HG03196 (cell line): ENCODE measurements around the gene EVA1B.

ENCODE experiments used
- ATAC-seq: cut with Tn5 transposase; IDR thresholded peaks from one replicate; pipeline ENCODE4 v1.9.1; 2021; ENCODE audit not compliant: unreplicated experiment

The EVA1B gene

GRCh38 chr1:36323636-36324352, at the start of gene EVA1B:
TSS of gene EVA1B (minus strand) at chr1:36323645. CDS start at chr1:36323037, 608 bp downstream.
- peak; percentile 44 for ATAC-seq

GRCh38 chr1:36372617-36373016, 49.2 kb upstream of the EVA1B start:
- ATAC-seq: no peak

- ATAC-seq: no peak
These were observed 45.8 kb upstream of the EVA1B start for GRCh38 chr1:36369061-36369861.

- no peak for ATAC-seq
These were observed 44.4 kb upstream of the EVA1B start for GRCh38 chr1:36367798-36368197.

GRCh38 chr1:36367066-36367465, 43.6 kb upstream of the EVA1B start:
- no peak for ATAC-seq

GRCh38 chr1:36366091-36366661, 42.7 kb upstream of the EVA1B start:
- no peak for ATAC-seq

- no peak for ATAC-seq
These were observed 41.9 kb upstream of the EVA1B start for GRCh38 chr1:36365381-36365780.

GRCh38 chr1:36359911-36360550, 36.6 kb upstream of the EVA1B start:
- no peak for ATAC-seq

GRCh38 chr1:36359383-36359782, 35.9 kb upstream of the EVA1B start:
- no peak for ATAC-seq

- ATAC-seq: no peak
These were observed 35.2 kb upstream of the EVA1B start for GRCh38 chr1:36358514-36359084.

GRCh38 chr1:36355811-36356210, 32.4 kb upstream of the EVA1B start:
- no peak for ATAC-seq

GRCh38 chr1:36354486-36354885, 31.0 kb upstream of the EVA1B start:
- ATAC-seq: no peak

GRCh38 chr1:36352910-36353878, 29.7 kb upstream of the EVA1B start:
- ATAC-seq: no peak

- ATAC-seq: no peak
These were observed 28.9 kb upstream of the EVA1B start for GRCh38 chr1:36352125-36352909.

- no peak for ATAC-seq
These were observed 28.0 kb upstream of the EVA1B start for GRCh38 chr1:36351227-36351977.

GRCh38 chr1:36350659-36351226, 27.3 kb upstream of the EVA1B start:
- no peak for ATAC-seq

- ATAC-seq: no peak
These were observed 26.4 kb upstream of the EVA1B start for GRCh38 chr1:36349839-36350238.

GRCh38 chr1:36349241-36349671, 25.8 kb upstream of the EVA1B start:
- peak; percentile 44 for ATAC-seq
